HG03460 (cell line): ENCODE data around the gene SETBP1.

ENCODE experiments used
- ATAC-seq: cut with Tn5 transposase; IDR thresholded peaks from one replicate; pipeline ENCODE4 v1.9.1; 2021; ENCODE audit not compliant: unreplicated experiment

The SETBP1 gene

DNA sequence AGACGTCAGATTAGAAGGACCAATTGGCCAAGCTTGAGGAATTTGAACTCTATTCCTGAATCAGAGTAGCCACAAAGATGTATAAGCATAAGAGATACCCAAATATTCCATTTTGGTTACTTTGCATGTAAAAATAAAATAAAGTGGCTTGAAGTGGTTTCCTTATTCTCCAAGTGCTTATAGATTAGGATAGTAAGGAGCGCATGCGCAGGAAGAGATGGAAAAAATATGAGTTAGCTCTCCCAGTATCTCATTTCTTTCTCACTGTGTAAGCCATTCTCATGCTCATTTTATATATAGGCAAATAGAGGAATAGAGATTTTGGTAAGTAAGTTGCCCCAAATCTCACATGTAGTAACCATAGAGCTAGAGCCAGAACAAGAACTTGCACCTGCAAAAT, 241.3 kb downstream of the SETBP1 start:
- ATAC-seq, result no peak

DNA sequence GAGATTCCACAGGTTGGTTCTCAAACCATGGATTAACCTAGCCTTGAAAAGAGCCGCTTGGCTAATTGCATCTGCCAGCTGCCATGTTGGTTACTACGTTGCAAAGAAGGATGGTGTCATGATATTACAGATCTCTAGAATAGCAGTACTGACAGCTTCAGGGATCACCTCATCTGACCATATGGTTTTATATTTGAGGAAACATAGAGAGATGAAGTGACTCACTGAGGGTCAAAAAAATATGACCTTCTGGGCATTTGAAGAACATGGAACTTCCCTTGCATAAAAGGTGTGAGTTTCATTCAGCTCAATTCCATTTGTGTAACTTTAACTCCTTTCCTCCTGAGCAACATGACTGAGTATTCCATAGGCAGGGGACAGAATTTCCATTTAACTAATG, 242.3 kb downstream of the SETBP1 start:
- ATAC-seq, result no peak

DNA sequence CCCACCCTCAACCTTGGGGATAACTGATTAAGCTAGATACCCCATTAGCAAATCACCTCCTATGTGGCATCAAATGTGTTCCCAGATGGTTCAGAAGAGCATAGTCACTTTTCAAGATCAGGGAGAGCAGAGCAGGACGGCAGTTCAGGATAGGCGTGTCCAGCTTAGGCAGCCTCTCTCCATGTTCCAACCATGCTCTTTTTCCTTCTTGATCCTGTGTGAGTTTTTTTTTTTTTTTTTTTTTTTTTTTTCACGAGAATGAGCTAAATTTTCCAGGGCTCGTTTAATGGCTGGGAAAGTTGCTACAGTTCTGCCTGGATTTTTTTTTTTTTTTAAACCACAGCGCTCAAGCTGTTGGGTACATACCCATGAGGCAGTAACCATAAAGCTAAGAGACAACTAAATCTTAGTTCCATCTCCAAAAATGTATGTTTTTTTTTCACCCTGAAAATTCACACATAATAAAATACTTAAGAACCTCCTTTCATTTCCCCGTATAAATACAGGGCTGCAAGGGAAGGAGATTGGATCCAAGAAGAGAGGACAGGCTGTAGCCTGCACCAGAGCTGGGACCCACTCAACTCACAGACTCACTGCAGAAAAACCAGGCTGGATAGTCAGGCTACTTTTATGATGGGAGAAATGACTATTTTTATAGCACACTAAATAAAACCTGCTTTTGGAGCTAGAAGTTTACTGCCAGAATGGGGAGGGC, 244.3 kb downstream of the SETBP1 start:
- ATAC-seq, result no peak

DNA sequence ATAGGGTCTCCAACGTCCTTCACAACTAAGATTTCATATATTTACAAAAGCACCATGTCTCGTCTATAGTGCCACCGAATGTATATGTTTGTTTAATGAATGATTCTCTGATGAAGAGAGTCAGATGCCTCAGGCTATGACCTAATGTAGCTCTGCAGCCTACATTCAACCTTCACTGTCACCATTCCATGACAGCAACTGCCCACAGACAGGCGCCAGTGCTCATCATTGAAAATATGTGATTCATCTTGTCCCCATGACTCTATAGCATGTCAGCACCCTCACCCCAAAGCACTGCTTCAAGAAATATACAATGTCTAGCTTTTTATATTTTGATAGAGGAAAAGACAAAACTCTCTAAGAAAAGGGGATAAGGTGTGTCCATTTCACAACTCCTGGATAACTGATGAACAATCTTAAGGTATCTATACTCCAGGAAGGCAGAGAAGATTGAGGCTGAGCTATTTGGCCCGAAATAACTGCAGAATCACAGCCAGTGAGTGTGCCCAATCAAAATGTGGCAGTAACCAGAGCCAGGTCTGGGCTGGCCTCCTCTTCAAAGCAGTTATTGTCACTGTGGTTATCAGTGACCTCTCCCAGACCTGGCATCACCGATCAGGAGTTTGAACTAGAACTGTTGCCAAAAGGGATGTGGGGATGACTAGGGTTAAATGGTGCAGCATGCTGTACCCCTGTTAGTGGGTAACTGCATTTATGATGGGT, 246.6 kb downstream of the SETBP1 start:
- ATAC-seq, result no peak

DNA sequence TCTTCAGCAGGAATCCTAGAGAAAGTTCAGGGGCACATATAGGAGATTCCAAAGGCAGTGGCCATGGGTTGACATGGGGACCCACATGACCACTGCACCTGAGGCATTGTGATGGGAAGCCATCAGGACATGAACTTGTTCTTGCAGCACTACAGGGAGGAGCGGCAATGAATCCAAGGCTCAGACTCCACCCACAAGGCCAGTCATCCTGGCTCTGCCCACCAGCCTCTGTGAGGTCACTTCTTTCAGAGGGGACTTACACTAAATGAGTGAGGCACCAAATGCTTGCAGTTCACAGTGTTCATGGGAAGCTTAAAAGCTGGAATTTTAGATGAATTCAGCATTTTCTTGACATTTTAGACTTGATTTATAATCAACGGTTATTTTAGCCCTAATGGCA, 254.2 kb downstream of the SETBP1 start:
- no peak for ATAC-seq

DNA sequence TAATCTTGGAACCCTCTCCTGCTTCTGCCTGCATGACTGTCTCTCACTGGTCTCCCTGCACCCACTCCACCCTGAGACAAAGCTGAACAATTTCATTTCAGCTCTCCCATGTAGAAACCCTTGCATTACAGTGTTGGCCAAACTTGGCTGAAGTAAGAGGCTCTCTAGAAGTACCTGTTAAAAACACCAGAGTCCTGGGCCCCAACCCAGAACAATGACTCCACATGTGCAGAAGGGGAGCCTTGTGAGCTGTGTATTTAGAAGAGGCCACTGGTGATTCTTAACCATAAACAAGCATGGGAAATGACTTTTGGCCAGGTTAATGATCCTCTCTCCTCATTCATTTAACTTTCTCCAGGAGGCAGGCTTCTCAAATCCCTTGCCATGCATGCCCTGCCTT, 254.8 kb downstream of the SETBP1 start:
- no peak for ATAC-seq

DNA sequence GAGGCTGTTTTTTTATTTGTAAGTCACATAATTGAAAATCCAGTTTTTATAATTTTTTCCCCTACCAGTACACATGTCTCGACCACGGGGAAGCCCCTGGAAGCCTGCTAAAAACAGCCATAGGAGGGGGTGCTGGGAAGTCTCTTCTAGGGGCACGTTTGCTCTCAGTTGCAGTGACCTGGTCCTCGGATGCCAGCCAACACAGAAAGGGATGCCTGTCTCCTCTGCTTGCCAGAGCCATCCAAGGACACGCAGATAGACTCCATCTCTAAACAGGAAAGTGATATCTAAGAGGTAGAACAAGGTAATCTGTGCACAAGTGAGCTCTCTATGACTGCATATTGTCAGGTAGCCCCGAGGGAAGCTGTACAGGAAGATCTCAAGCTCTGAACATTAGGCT, 255.8 kb downstream of the SETBP1 start:
- no peak for ATAC-seq

DNA sequence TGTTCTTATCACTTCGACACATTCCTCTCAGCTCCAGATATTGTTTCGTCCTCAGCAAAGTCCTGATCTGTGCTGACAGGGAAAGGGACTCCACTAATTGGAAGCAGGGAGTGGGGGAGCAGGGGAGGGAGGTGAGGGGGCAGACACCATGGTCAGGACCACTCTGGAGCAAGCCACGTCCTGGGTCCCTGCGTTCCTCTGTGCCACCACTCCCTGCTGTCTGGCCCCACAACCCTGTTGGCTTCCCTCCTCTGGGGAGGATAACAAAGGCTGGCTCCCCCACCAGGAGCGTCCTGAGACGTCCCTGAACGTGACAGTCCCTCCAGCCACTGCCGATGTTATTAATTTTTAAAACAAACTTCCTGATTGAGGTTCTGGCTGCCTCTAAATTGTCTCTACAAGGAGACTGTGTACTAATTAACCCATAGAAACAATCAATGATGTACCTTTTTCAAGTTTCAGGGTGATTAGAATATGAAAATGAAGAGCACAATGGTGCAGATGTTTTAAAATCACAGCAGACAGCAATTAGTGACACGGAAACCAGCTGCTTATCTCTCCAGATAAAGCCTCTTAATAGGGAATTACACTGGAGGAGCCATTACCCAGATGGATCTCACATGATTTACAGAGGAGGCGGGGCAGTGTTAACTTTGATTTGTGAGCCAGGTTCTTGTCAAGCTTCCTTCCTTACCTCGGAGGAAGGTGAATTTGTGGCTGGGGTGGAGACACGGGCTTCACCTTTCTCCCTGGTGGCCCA, 257.5 kb downstream of the SETBP1 start:
- ATAC-seq, result no peak

DNA sequence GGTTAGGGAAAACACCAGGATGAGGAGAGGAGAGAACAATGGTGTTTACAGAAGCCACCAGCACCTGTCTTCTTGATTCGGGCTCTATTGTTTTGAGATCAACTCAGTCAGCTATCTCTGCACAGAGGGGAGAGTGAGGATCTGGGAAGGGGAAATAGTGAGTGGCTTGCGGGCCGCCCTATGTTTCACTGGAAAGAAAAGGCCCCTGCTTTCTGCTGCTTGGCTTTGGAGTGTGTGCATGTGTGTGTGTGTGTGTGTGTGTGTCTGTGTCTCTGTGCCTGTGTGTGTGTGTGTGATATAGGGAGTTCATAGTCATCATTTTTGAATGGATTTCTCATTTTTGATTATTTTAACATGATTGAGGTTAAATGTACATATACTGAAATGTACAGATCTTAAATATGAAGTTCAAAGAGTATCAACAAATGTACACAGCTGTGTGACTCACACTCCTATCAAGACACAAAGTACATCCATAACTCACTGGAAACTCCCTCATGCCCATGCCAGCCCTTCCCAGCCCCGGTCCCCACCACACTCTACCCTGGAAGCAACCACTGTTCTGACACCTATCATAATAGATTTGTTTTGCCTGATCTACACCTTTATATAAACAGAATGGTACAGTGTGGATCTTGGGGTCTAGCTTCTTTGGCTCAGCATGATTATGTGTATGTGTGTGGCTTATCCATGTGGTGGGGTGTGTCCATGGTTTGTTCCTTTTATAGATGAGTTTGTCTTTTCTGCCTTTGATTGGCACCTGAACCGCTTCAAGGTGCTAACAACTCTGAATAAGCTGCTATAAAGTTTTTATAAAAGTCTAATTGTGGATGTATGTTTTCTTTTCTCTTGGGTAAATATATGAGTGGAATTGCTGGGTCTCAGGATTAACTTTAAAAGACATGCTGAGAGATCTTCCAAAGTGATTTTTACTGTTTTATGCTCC, 258.3 kb downstream of the SETBP1 start:
- no peak for ATAC-seq

DNA sequence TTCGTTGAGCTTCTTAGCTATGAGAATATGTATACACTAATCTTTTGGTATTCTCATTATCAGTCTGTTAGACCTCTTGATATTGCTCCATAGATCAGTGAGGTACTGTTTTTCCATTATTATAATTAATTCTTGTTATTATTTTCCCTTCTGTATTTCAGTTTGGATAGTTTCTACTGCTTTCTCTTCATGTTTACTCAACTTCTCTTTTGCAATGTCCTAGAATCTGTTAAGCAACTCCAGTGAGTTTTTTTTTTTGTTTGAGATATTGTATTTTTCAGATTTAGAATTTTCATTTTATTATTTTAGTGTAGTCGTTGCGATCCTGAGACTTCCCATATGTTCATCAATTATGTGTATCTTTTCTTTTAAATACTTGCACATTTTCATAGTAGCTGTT, 260.8 kb downstream of the SETBP1 start:
- ATAC-seq, result no peak

DNA sequence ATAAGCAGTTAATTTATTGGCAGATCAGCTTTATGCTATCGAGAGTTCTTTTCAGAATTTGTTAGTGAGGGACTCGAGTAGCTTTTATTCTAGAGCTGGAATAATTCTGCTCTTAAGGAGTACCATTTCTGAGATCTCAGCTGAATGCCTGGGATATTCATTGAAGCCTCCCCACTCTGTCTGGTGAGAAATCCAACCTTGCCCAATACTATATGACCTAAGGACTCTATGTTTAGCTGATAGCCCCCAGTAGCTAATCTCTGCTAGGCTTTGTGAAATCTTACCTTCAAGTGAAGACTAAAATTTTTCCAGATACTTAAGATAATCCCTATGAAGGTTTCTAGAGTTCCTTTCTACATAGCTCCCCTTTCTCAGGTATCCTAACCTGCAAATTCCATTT, 261.4 kb downstream of the SETBP1 start:
- no peak for ATAC-seq

DNA sequence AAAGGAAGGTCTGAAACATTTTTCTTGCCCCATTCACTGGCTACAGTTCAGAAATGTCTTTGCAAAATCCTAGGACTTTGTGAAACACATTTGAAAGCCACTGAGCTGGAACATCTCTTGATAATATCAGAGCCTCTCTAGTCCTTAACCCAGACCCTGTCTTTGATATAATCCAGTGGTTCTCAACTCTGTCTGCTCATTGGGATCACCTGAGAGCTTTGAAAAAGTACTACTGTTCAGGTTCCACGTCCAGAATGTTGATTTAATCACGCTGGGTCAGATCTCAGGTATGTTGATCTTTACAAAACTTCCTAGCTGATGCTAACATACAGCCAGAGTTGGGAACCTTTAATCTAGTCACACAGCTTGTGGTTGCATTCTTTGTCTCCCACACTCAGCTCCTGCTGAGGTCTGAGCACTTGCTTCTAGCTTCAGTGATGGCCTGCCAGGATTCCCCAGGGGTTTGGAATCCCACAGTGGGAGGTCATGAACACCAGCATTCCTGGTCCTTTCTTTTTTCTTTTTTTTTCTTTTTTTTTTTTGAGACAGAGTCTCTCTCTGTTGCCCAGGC, 262.7 kb downstream of the SETBP1 start:
- ATAC-seq, result no peak

DNA sequence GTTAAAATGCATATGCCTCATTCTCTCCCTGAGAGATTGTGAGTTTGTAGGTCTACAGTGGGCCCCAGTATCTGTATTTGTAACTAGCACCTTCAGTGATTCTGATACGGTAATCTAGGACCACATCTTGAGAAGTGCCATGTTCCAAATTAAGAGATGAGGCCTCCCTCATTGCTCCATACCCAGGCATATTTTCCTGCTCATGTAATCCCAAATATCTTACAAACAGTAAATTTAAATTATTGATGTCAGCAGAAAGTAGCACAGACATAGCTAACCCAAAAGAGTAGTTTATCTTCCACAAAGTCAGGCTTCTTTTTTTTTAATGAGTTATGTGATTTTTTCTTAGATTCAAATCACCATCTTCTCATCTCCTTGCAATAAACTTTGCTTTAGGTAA, 263.8 kb downstream of the SETBP1 start:
- ATAC-seq, result no peak

DNA sequence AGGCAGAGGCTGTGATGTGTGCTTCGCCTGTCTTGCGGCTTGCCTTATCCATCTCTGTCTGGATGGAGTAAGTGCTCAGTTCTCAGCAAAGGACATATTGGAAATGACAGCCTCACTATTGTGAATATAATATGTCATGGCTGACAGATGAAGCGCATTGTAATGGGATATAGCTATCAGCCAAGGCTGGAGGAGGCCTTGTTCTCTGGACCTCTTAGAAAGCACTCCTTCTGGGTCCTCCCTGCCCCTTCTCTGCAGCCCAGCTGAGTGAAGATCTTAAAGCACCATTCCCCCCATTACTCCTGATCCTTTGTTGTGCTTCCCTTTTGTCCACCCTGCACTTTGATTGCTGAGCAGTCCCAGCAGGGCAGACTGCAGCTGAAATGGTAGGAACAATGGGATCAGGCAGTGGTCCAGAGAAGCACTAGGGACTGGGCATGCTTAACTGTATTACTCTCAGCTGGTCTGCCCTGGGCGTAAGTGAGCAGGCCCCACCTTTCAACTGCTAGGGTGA, 265.3 kb downstream of the SETBP1 start:
- ATAC-seq, result no peak

DNA sequence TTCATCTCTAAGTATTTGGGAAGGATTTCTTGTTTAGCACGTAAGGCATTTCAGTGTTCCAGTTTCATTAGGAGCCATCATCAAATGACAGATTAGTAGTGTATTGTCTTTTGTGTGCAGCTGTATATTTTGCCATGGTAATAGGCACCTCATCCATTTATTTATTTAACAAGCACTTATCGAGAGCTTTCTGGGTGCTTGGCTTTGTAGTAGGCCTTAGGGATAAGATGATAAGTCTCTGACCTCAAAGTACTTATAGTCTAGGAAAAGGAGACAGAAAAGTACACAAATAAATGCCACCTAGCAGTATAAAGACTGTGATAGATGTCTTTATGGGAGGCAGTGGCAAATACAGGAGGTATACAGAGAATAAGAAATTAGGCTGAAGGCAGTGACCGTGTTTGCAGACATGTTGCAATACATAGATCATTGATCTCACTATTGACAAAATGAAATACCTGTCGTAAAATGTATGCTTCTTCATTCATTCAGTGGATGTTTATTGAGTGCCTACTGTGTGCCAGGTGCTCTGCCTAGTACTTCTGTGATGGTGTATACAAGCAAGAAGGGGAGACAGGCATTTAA, 265.9 kb downstream of the SETBP1 start:
- ATAC-seq, result no peak

DNA sequence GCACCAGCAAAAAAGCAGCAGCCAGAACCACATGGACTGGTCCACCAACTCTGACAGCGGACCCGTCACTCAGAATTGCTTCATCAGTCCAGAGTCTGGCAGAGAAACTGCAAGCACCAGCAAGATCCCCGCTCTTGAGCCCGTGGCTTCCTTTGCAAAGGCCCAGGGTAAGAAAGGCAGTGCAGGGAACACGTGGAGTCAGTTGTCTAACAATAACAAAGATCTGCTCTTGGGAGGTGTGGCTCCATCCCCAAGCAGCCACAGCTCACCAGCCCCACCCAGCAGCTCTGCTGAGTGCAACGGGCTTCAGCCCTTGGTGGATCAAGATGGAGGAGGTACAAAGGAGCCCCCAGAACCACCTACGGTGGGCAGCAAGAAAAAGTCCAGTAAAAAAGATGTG, 269.3 kb downstream of the SETBP1 start:
- no peak for ATAC-seq

DNA sequence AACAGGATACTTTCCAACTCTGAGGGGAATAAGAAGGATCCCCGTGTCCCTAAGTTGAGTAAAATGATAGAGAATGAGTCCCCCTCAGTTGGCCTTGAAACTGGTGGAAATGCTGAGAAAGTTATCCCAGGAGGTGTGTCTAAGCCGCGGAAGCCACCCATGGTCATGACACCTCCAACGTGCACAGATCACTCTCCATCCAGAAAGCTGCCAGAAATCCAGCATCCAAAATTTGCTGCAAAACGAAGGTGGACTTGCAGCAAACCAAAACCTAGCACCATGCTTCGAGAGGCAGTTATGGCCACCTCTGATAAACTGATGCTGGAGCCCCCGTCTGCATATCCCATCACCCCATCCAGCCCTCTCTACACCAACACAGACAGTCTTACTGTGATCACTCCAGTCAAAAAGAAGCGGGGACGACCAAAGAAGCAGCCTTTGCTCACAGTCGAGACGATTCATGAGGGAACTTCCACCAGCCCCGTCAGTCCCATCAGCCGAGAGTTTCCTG, 270.1 kb downstream of the SETBP1 start:
- ATAC-seq, result no peak

DNA sequence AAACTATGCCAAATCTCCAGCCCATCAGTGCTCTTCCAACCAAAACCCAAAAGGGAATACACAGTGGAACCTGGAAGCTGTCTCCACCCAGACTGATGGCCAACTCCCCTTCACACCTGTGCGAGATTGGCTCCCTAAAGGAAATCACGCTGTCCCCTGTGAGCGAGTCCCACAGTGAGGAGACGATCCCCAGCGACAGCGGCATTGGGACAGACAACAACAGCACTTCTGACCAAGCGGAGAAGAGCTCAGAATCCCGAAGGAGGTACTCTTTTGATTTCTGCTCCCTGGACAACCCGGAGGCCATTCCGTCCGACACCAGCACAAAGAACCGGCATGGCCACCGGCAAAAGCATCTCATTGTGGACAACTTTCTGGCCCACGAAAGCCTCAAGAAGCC, 271.1 kb downstream of the SETBP1 start:
- no peak for ATAC-seq

DNA sequence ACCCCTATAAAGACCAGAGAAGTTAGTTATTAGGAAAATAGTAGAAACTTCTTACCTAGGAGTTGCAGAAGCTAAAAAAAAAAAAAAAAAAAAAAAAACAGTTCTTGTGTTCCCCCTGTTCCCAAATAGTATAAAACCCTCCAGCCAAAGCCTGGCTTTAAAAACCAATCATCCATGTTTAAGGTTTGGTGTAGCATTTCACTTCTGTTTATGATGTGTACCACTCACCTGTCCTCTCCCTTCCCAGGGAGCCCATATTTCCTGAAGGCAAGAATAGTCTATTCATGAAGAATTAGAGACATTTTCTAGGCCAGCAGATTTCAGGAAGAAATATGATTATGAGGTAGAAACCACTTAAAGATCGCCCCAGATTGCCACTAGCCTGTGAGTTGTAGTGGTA, 273.6 kb downstream of the SETBP1 start:
- ATAC-seq, result no peak

DNA sequence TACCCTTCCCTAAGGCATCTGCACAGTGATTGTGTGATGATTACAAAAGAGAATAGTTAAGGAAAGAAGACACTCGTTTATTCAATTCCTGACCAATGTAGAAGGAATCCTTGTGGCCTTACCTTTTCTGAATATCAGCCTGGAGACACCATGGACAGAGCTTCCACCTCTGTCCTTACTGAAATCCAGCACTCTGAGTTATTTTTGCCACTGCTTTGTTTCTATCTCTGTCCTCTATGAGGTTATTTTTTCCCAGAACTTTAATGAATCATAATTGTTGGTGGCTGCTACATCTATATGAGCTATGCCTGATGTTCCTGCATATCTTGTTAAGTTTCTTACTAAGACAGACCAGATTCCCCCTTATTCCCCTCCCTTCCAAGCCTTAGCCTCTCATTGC, 275.1 kb downstream of the SETBP1 start:
- ATAC-seq, result no peak
